Neural progenitor cell (in vitro differentiated cells): Measurements from ENCODE around the gene HIVEP2. TPM values are rescaled to one million over a fixed set of nuclear protein-coding genes. Genes with fewer than 3 reads are reported as not detected.

Experiments
- DNase-seq: peaks from one replicate; pipeline ENCODE4 v3.0.0-alpha.2; 2016; ENCODE audit warnings: low spot score
- H2AFZ ChIP-seq: fragments of 200-600 bp; sonication (generic); replicated peaks from 2 replicates; pipeline ENCODE4 v1.6.1; 2016; ENCODE audit warnings: antibody characterized with exemption
- H3F3A ChIP-seq: fragments of 200-600 bp; sonication (generic); 2 replicates; pipeline ENCODE4 v1.6.1; 2016; ENCODE audit warnings: antibody characterized with exemption, low read depth
- H3K27ac ChIP-seq: fragments of 200-600 bp; sonication (generic); 2 replicates; pipeline ENCODE4 v1.5.1; 2016; ENCODE audit warnings: mild to moderate bottlenecking
- H3K27me3 ChIP-seq: fragments of 200-600 bp; sonication (generic); 2 replicates; pipeline ENCODE4 v1.6.1; 2016; ENCODE audit warnings: mild to moderate bottlenecking, moderate library complexity
- H3K36me3 ChIP-seq: fragments of 200-600 bp; sonication (generic); 2 replicates; pipeline ENCODE4 v1.5.1; 2016
- H3K4me1 ChIP-seq: fragments of 200-600 bp; sonication (generic); 2 replicates; pipeline ENCODE4 v1.6.1; 2016; ENCODE audit warnings: mixed run types
- H3K4me2 ChIP-seq: fragments of 200-600 bp; sonication (generic); 2 replicates; pipeline ENCODE4 v1.6.1; 2016
- H3K4me3 ChIP-seq: fragments of 200-600 bp; sonication (generic); 2 replicates; pipeline ENCODE4 v1.5.1; 2016
- H3K79me2 ChIP-seq: fragments of 200-600 bp; sonication (generic); 2 replicates; pipeline ENCODE4 v1.6.1; 2016; ENCODE audit warnings: low read depth
- H3K9ac ChIP-seq: fragments of 200-600 bp; sonication (generic); 2 replicates; pipeline ENCODE4 v1.6.1; 2016
- H3K9me3 ChIP-seq: fragments of 200-600 bp; sonication (generic); 2 replicates; pipeline ENCODE4 v1.5.1; 2016; ENCODE audit warnings: low read depth
- H4K20me1 ChIP-seq: fragments of 200-600 bp; sonication (generic); 2 replicates; pipeline ENCODE4 v1.6.1; 2016; ENCODE audit warnings: low read depth
- H3K27ac Mint-ChIP-seq: 3 replicates; pipeline ENCODE4 v1.8.0; 2021; ENCODE audit warnings: mixed read lengths
- H3K27me3 Mint-ChIP-seq: 2 replicates; pipeline ENCODE4 v1.8.0; 2022; ENCODE audit warnings: low read depth, mild to moderate bottlenecking, inconsistent platforms, moderate library complexity, mixed read lengths; ENCODE audit not compliant: insufficient read depth
- H3K36me3 Mint-ChIP-seq: 3 replicates; pipeline ENCODE4 v1.8.0; 2021; ENCODE audit warnings: mixed read lengths
- H3K4me1 Mint-ChIP-seq: 3 replicates; pipeline ENCODE4 v1.8.0; 2021; ENCODE audit warnings: mixed read lengths
- H3K4me3 Mint-ChIP-seq: 3 replicates; pipeline ENCODE4 v1.8.0; 2021; ENCODE audit warnings: mild to moderate bottlenecking, moderate library complexity, mixed read lengths
- H3K9me3 Mint-ChIP-seq: 3 replicates; pipeline ENCODE4 v1.8.0; 2020; ENCODE audit warnings: mixed read lengths
- CTCF ChIP-seq: fragments of 200-600 bp; sonication (generic); IDR thresholded peaks from 2 replicates; pipeline ENCODE4 v1.5.1; 2017; ENCODE audit warnings: antibody characterized with exemption, mild to moderate bottlenecking
- EZH2 ChIP-seq: fragments of 200-600 bp; sonication (generic); IDR thresholded peaks from 2 replicates; pipeline ENCODE4 v1.6.1; 2017; ENCODE audit warnings: antibody characterized with exemption, mild to moderate bottlenecking, moderate library complexity
- EZH2phosphoT487 ChIP-seq: fragments of 200-600 bp; sonication (generic); IDR thresholded peaks from 2 replicates; pipeline ENCODE4 v1.6.1; 2017; ENCODE audit warnings: antibody characterized with exemption
- total RNA-seq: library from RNA; depleted of rRNA; stranded (reverse); fragments of >200 nt; gene quantifications from 2 replicates; pipeline ENCODE4 v1.2.3, GENCODE V29; 2015; ENCODE audit warnings: low replicate concordance

HIVEP2 gene
- total RNA-seq, 1 donor from 2014 or later = 2.1 TPM

GRCh38 chr6:142722841-142723240 lies 222.1 kb downstream of the HIVEP2 start:
- Histone ChIP-seq H3K27me3 (no peaks in the 10 kb centered on the region), H3F3A (no peaks in the 10 kb centered on the region), H3K4me3 (no peak overlapping the region), H3K79me2 (no peaks in the 10 kb centered on the region), H3K9ac (no peak overlapping the region), H3K36me3 (no peaks in the 10 kb centered on the region), H3K4me1 (no peaks in the 10 kb centered on the region), H3K4me2 (no peak overlapping the region), H3K9me3 (no peaks in the 10 kb centered on the region), H4K20me1 (no peaks in the 10 kb centered on the region), H3K27ac (no peak overlapping the region), H2AFZ (no peak overlapping the region)
- Mint-ChIP-seq H3K27me3 (peaks cover 2% of the 10 kb centered on the region), H3K36me3 (no peaks in the 10 kb centered on the region), H3K4me3 (no peak overlapping the region), H3K4me1 (no peaks in the 10 kb centered on the region), H3K9me3 (peaks cover 11% of the 10 kb centered on the region), H3K27ac (no peak overlapping the region)
- TF ChIP-seq EZH2phosphoT487 (no peak), EZH2 (no peak), CTCF (no peak)
- DNase-seq = no peak

GRCh38 chr6:142722012-142722411 lies 223.0 kb downstream of the HIVEP2 start:
- no peaks in the 10 kb centered on the region for H3K36me3 ChIP-seq
- Mint-ChIP-seq H3K9me3 (peaks cover 11% of the 10 kb centered on the region), H3K4me3 (no peak overlapping the region), H3K4me1 (no peaks in the 10 kb centered on the region), H3K27ac (no peak overlapping the region), H3K27me3 (peaks cover 2% of the 10 kb centered on the region), H3K36me3 (no peaks in the 10 kb centered on the region)
- H3K9ac ChIP-seq = no peak overlapping the region
- TF ChIP-seq EZH2phosphoT487 (no peak), EZH2 (no peak), CTCF (no peak)
- no peaks in the 10 kb centered on the region for H3F3A ChIP-seq
- H3K27ac ChIP-seq = no peak overlapping the region
- H3K79me2 ChIP-seq = no peaks in the 10 kb centered on the region
- no peaks in the 10 kb centered on the region for H3K9me3 ChIP-seq
- no peaks in the 10 kb centered on the region for H3K27me3 ChIP-seq
- H4K20me1 ChIP-seq = no peaks in the 10 kb centered on the region
- H3K4me2 ChIP-seq = no peak overlapping the region
- H3K4me1 ChIP-seq = no peaks in the 10 kb centered on the region
- no peak overlapping the region for H3K4me3 ChIP-seq
- DNase-seq = no peak
- no peak overlapping the region for H2AFZ ChIP-seq

- H4K20me1 ChIP-seq = no peaks in the 10 kb centered on the region
- H3K36me3 Mint-ChIP-seq = no peaks in the 10 kb centered on the region
- H3K27ac Mint-ChIP-seq = no peak overlapping the region
- no peak overlapping the region for H3K9ac ChIP-seq
- H3K27me3 ChIP-seq = no peaks in the 10 kb centered on the region
- no peak overlapping the region for H3K4me2 ChIP-seq
- H3K79me2 ChIP-seq = no peaks in the 10 kb centered on the region
- TF ChIP-seq EZH2phosphoT487 (no peak), EZH2 (no peak), CTCF (no peak)
- H3K4me3 ChIP-seq = no peak overlapping the region
- DNase-seq = no peak
- no peaks in the 10 kb centered on the region for H3K9me3 ChIP-seq
- no peaks in the 10 kb centered on the region for H3K4me1 ChIP-seq
- H3F3A ChIP-seq = no peaks in the 10 kb centered on the region
- peaks cover under 1% of the 10 kb centered on the region for H3K4me1 Mint-ChIP-seq
- peaks cover 9% of the 10 kb centered on the region for H3K9me3 Mint-ChIP-seq
- H3K27ac ChIP-seq = no peak overlapping the region
- no peak overlapping the region for H3K4me3 Mint-ChIP-seq
- H2AFZ ChIP-seq = no peak overlapping the region
- no peaks in the 10 kb centered on the region for H3K36me3 ChIP-seq
- H3K27me3 Mint-ChIP-seq = peaks cover 2% of the 10 kb centered on the region
Observed at GRCh38 chr6:142721215-142721920, 223.6 kb downstream of the HIVEP2 start.
